IPS-15b (cell line): ENCODE data around the gene TMEM269.

Experiments
- H3K27me3 ChIP-seq: one replicate; pipeline ENCODE4 v1.6.1; 2013; ENCODE audit warnings: low read length; ENCODE audit not compliant: control insufficient read depth, insufficient read depth
- H3K36me3 ChIP-seq: one replicate; pipeline ENCODE4 v1.6.1; 2013; ENCODE audit warnings: low read length; ENCODE audit not compliant: control insufficient read depth, insufficient read depth
- H3K4me1 ChIP-seq: one replicate; pipeline ENCODE4 v1.6.1; 2013; ENCODE audit warnings: mild to moderate bottlenecking, low read length; ENCODE audit not compliant: control insufficient read depth, insufficient read depth
- H3K4me3 ChIP-seq: one replicate; pipeline ENCODE4 v1.5.1; 2013; ENCODE audit warnings: low read depth, low read length
- H3K9ac ChIP-seq: one replicate; pipeline ENCODE4 v1.6.1; 2013; ENCODE audit warnings: low read depth, mild to moderate bottlenecking, low read length
- H3K9me3 ChIP-seq: one replicate; pipeline ENCODE4 v1.6.1; 2013; ENCODE audit warnings: mild to moderate bottlenecking, low read length; ENCODE audit not compliant: control insufficient read depth, insufficient read depth

TMEM269 gene

DNA sequence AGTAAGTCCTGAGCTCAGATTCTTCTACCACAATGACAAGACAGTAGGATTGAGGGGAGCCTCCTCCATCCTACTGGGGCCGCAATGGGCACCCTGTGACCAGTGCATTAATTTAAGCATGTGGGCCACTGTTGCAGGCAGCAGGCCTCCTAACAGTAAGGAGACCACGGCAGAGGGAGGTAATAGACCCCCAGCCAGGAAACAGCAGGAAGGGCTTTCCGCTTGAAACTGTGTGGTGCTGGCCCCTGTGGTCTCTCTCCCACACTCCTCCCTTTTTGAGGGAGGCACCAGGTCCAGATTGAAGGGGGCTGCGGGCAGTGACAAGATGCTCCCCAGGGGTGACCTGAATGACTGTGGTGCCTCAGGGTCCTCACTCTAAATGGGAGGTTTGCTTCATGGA lies 43.1 kb upstream of the TMEM269 start:
- Histone ChIP-seq H3K36me3 (peaks cover 10% of the 10 kb centered on the region), H3K9ac (no peak overlapping the region), H3K27me3 (no peaks in the 10 kb centered on the region), H3K4me1 (peaks cover 15% of the 10 kb centered on the region), H3K9me3 (no peaks in the 10 kb centered on the region), H3K4me3 (no peak overlapping the region)

DNA sequence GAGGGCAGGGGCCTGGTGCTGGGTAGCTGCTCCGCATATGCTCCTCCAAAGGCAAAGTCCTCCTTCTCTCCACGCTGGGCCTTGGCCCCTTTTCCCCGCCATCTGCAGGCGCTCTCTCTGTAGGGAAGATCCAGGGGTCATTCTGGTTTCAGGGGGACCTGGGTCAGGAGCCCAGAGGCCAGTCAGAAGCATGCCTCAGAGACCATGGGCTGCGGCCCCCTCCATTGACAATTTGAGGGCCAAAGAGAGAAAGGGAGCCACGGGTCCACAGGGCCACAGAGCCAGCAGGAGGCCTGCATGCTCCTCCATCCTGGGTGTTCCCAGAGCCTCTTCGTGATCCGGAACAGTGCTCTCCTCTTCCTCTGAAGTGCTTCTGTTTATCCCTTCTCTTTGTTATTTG lies 42.6 kb upstream of the TMEM269 start:
- H3K27me3 ChIP-seq: no peaks in the 10 kb centered on the region
- no peaks in the 10 kb centered on the region for H3K9me3 ChIP-seq
- H3K4me3 ChIP-seq: no peak overlapping the region
- H3K9ac ChIP-seq: no peak overlapping the region
- H3K36me3 ChIP-seq: peaks cover 11% of the 10 kb centered on the region
- H3K4me1 ChIP-seq: peaks cover 15% of the 10 kb centered on the region

DNA sequence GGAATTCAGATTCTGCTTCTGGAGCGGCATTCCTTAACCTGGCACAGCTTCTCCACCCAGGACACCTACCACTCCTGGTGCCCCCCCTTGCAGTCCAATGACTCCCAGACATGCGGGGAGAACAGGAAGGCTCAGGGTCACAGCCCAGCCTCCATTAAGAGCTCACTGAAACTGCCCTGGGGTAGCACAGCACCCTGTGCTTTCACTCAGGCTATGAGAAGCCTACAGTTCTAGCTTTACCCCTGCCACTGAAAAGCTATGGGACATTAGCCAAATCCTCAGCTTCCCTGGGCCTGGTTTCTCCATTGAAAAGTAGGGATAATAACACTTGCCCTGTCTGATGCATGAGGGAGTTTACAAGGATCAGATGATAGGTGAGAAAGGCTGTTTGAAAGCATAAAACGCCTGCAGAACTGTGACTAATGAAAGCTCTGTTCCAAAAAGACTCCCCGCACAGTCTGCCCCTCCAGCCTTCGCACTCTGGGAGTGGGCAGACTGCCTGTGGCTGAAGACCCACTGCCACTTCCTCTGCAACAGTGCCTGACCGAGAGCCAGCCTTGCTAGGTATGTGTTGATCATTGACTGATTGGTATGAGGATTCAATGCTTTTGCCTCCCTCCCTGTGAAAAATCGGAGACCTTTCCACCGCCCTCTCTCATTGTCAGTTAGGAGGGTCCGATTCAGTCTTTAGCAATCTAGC lies 42.0 kb upstream of the TMEM269 start:
- no peaks in the 10 kb centered on the region for H3K9me3 ChIP-seq
- H3K4me1 ChIP-seq: peaks cover 15% of the 10 kb centered on the region
- no peaks in the 10 kb centered on the region for H3K27me3 ChIP-seq
- H3K4me3 ChIP-seq: no peak overlapping the region
- H3K9ac ChIP-seq: no peak overlapping the region
- peaks cover 11% of the 10 kb centered on the region for H3K36me3 ChIP-seq

DNA sequence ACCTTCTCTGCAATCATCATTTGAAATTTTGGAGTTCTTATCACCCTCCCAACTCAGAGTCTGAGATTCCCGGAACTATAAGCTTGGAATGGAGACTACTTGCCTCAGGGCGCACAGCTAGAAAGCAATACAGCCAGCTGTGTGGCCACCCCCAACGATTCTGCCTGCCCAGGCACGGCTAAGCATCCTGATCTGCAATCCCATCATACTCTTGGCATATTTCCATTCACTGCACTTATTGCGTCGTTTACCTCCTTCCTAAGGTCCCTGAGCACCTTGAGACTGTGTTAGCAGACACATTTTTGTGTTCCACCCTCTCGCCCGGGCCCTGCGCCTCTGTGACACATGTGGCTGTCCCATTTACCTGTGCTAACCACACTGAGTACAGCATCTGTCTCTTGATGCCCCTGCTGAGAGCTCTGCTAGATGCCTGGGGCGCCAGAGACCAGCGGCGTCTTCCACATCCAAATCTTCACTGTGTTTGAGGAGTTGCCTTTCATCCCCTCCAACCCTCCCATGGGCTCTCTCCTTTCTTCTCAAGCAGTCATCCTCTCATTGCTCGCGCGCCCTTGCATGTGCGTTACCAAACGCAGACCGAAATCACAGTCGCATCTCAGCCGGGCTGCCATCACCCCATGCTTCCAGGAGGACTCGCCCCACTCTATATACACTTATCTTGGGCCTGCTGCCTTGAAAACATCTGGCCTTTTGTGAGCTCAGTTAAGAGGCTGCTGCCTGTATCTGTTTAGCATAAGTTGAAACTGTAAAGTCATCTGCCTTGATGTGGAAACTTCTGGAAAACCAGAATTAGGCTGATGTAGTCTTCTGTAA lies 41.3 kb upstream of the TMEM269 start:
- H3K4me3 ChIP-seq: no peak overlapping the region
- H3K36me3 ChIP-seq: peaks cover 16% of the 10 kb centered on the region
- H3K9me3 ChIP-seq: no peaks in the 10 kb centered on the region
- peaks cover 15% of the 10 kb centered on the region for H3K4me1 ChIP-seq
- H3K27me3 ChIP-seq: no peaks in the 10 kb centered on the region
- H3K9ac ChIP-seq: no peak overlapping the region

DNA sequence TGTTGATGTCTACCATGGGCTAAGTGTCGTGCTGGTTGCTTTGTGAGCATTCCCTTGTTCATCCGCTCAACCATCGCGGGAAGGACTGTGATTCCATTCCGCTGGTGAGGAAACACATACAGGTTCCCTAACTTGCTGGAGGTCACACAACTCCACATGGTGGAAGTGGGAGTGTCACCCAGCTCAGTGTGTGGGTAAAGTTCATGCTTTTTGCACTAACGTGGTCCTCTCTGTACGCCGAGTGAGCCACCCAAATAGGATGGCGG lies 40.7 kb upstream of the TMEM269 start:
- H3K9me3 ChIP-seq: no peaks in the 10 kb centered on the region
- no peaks in the 10 kb centered on the region for H3K27me3 ChIP-seq
- H3K4me1 ChIP-seq: peaks cover 15% of the 10 kb centered on the region
- H3K9ac ChIP-seq: no peak overlapping the region
- H3K4me3 ChIP-seq: no peak overlapping the region
- H3K36me3 ChIP-seq: peaks cover 18% of the 10 kb centered on the region

DNA sequence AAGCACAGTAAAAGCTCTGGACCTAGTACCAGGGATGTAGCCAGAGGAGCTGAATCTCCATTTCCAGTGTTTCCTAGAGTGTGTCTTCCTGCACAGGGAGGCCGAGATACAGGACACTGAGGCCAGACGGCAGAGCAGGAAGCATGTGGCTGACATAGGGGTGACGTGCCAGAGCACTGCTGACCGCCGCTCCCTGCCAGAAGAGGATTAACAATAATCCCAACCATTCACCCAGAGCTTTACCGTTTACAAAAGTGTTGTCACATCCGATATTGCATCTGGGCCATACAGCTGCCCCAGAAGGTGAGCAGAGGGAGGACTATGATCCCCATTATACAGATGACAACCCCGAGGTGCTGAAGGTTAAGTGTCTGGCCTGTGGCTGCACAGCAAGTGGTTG lies 38.9 kb upstream of the TMEM269 start:
- H3K4me1 ChIP-seq: peaks cover 4% of the 10 kb centered on the region
- H3K27me3 ChIP-seq: no peaks in the 10 kb centered on the region
- peaks cover 21% of the 10 kb centered on the region for H3K36me3 ChIP-seq
- no peak overlapping the region for H3K9ac ChIP-seq
- H3K9me3 ChIP-seq: no peaks in the 10 kb centered on the region
- H3K4me3 ChIP-seq: no peak overlapping the region

DNA sequence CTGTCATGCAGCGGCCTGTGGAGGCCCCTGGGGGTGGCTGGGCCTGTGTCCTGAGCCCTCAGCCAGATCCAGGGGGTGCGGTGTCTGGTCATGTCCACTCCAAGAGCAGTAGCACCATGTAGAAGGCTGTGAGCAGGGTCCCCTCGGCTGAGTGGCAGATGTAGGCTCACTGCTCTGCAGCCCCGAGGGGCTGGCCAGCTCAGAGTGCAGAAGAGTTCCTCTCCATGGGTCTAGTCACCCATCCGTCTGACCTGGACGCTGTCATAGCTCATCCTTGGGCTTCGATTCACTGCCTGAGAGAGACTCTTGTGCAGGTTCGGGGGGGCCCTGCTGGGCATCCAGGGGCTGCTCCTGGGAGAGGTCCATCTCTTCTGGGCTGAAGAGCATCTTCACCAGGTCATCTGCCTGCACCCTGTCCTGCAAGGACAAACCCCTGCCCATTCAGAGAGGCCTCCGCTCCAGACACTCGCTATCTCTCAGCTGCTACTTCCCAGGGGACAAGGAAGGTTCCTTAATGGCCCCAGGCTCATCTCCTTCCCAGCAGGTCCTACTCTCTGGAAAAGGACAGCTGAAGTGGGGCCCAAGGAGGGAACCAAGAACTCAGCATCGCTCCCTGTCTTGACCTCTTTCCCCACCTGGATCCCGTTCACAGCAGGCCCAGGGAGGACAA lies 38.2 kb upstream of the TMEM269 start:
- no peaks in the 10 kb centered on the region for H3K4me1 ChIP-seq
- no peaks in the 10 kb centered on the region for H3K9me3 ChIP-seq
- no peak overlapping the region for H3K4me3 ChIP-seq
- H3K9ac ChIP-seq: no peak overlapping the region
- H3K27me3 ChIP-seq: no peaks in the 10 kb centered on the region
- peaks cover 23% of the 10 kb centered on the region for H3K36me3 ChIP-seq

DNA sequence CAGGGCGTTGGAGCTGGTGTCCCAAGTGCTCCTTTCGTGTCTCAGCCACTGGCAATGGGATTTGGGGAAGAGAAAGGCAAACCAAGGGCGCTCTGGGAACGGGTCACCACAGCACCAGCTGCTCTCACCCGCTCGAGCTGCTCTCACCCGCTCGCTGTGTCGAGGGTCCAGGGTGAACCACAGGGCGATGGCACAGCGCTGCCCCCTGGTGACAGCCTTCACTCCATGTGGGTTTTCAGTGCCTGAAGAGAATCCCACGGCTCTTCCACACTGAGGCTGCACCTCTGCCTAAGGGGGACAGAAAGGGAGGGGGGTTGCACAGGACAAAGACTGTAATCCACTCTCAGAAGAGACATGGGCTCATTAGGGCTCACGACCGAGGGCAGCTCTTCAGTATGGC lies 37.7 kb upstream of the TMEM269 start:
- Histone ChIP-seq H3K36me3 (peaks cover 28% of the 10 kb centered on the region), H3K9me3 (no peaks in the 10 kb centered on the region), H3K4me1 (no peaks in the 10 kb centered on the region), H3K27me3 (no peaks in the 10 kb centered on the region), H3K9ac (no peak overlapping the region), H3K4me3 (no peak overlapping the region)

DNA sequence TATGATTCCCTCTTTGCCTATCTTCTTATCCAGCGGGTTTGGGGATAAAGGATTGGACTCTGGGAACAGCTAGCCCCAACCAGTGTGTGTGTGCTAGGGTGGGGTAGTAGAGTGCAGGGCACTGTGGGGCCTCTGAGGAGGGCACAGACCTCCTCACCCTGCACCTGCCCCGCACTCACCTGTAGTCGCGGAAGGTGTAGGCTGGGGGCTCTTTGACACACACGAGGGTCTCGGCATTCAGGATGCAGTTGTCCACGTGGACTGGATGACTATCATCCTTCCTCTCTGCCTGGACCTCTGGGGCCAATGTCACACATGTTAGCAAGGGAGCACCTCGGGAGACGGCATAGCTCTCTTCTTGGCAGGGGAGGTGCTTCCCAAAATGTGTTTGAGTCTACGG lies 36.8 kb upstream of the TMEM269 start:
- Histone ChIP-seq H3K4me1 (no peaks in the 10 kb centered on the region), H3K4me3 (no peak overlapping the region), H3K9ac (no peak overlapping the region), H3K36me3 (peaks cover 37% of the 10 kb centered on the region), H3K27me3 (no peaks in the 10 kb centered on the region), H3K9me3 (no peaks in the 10 kb centered on the region)

DNA sequence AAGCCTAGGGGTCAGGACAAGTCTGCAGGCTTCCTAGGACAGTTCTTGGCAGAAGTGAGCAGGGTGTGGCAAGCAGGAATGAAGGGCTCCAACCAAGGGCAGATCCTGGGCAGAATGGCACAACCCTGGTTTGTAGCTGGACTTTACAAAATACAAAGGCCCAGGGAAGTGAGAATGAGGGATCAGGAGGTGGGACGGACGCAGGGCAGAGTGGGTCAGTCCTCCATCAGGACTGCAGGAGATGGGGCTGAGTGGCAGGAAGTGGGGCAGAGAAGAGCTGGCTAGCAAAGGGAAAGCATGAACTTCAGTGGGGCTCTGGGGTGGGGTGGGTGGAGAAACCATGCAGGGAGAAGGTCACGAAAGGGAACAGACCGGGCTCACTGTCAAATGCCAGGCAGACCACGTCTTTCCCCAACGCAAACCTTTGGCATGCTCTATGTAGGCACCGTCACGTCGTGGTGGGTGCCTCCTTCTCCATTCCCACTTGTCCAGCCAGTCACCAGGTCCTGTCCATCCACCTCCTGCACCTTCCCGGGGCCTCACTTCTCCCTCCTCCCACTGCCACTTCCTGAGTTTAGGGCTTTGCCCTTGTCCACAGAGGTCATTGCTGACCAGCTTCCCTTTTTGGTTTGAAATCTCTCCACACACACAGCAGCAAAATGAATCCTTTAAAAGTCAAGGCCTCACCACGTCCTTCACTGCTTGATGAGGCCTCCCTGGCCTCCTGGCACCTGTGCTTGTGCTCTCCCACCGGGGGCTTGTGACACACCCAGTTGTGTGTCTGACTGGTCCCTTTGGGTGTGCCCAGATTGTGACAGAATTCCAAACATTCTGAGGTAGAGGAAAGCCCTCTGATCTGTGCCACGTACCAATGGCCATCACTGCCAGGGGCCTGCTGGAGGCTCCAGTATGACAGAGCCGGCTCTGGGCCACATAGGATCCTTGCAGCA lies 36.1 kb upstream of the TMEM269 start:
- H3K9me3 ChIP-seq: no peaks in the 10 kb centered on the region
- H3K4me3 ChIP-seq: no peak overlapping the region
- no peaks in the 10 kb centered on the region for H3K4me1 ChIP-seq
- no peak overlapping the region for H3K9ac ChIP-seq
- peaks cover 39% of the 10 kb centered on the region for H3K36me3 ChIP-seq
- H3K27me3 ChIP-seq: no peaks in the 10 kb centered on the region

DNA sequence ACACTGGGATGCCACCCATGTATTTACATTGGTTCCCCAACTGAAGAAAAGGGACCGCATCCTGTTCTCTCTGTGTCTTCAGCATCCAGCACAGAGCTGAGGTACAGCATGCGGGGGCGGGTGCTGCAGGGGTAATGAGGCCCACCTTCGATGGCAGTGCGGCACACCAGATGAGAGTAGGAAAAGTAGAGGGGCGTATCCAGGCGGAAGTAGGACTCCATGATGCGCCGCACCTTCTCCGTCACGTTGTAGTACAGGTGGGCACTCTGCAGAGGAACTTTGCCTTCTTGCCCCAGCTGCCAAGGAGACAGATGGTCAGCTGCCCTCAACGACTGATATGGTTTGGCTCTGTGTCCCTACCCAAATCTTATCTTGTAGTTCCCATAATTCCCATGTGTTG lies 34.8 kb upstream of the TMEM269 start:
- H3K9me3 ChIP-seq: no peaks in the 10 kb centered on the region
- no peaks in the 10 kb centered on the region for H3K4me1 ChIP-seq
- H3K4me3 ChIP-seq: no peak overlapping the region
- peaks cover 50% of the 10 kb centered on the region for H3K36me3 ChIP-seq
- H3K27me3 ChIP-seq: no peaks in the 10 kb centered on the region
- no peak overlapping the region for H3K9ac ChIP-seq
